Trophoblast cell (in vitro differentiated cells and primary cell): ENCODE measurements around the gene SPRYD3.
A peak's percentile ranks its signal among the peaks of the same experiment; 100 is the strongest.

Experiments used
- DNase-seq, 2 donors: peaks; one replicate each; pipeline ENCODE4 v3.0.0-alpha.2; 2016
- H2AFZ ChIP-seq: 2 replicates; pipeline ENCODE4 v1.6.1; 2013; ENCODE audit warnings: low read length, moderate library complexity, mild to moderate bottlenecking; ENCODE audit not compliant: insufficient read depth, poor library complexity
- H2AK5ac ChIP-seq: 2 replicates; pipeline ENCODE4 v1.6.1; 2013; ENCODE audit warnings: mild to moderate bottlenecking, low read length
- H2BK120ac ChIP-seq: 2 replicates; pipeline ENCODE4 v1.6.1; 2013; ENCODE audit warnings: low read length, mild to moderate bottlenecking, moderate library complexity; ENCODE audit not compliant: insufficient read depth, poor library complexity
- H2BK12ac ChIP-seq: 2 replicates; pipeline ENCODE4 v1.6.1; 2013; ENCODE audit warnings: mild to moderate bottlenecking, low read length, moderate library complexity
- H2BK5ac ChIP-seq: 2 replicates; pipeline ENCODE4 v1.6.1; 2013; ENCODE audit warnings: low read length, low read depth, moderate library complexity, mild to moderate bottlenecking; ENCODE audit not compliant: poor library complexity
- H3K14ac ChIP-seq: 2 replicates; pipeline ENCODE4 v1.6.1; 2013; ENCODE audit warnings: mild to moderate bottlenecking, low read length
- H3K18ac ChIP-seq: 2 replicates; pipeline ENCODE4 v1.6.1; 2013; ENCODE audit warnings: mild to moderate bottlenecking, low read length
- H3K23ac ChIP-seq: 2 replicates; pipeline ENCODE4 v1.6.1; 2013; ENCODE audit warnings: low read length
- H3K27ac ChIP-seq: 2 replicates; pipeline ENCODE4 v1.5.1; 2013; ENCODE audit warnings: low read depth, mild to moderate bottlenecking, inconsistent platforms, low read length, moderate library complexity
- H3K27me3 ChIP-seq: 2 replicates; pipeline ENCODE4 v1.6.1; 2013; ENCODE audit warnings: inconsistent platforms, mild to moderate bottlenecking, low read length, moderate library complexity; ENCODE audit not compliant: insufficient read depth
- H3K36me3 ChIP-seq, 2 experiments: 1 replicate in 1 of 2; 2 replicates in 1 of 2; pipeline ENCODE4 v1.6.1; 2013; ENCODE audit warnings: low read length in 2 of 2, mild to moderate bottlenecking in 2 of 2, moderate library complexity in 1 of 2; ENCODE audit not compliant: insufficient read depth in 2 of 2, control insufficient read depth in 1 of 2
- H3K4ac ChIP-seq: 2 replicates; pipeline ENCODE4 v1.6.1; 2013; ENCODE audit warnings: low read depth, mild to moderate bottlenecking, low read length, moderate library complexity
- H3K4me1 ChIP-seq, 2 experiments: 1 replicate in 1 of 2; 2 replicates in 1 of 2; pipeline ENCODE4 v1.6.1; 2013; ENCODE audit warnings: low read length in 2 of 2, mild to moderate bottlenecking in 2 of 2, moderate library complexity in 1 of 2; ENCODE audit not compliant: insufficient read depth in 2 of 2, control insufficient read depth in 1 of 2
- H3K4me2 ChIP-seq: 2 replicates; pipeline ENCODE4 v1.6.1; 2013; ENCODE audit warnings: inconsistent platforms, mild to moderate bottlenecking, low read length, moderate library complexity
- H3K4me3 ChIP-seq: 2 replicates; pipeline ENCODE4 v1.5.1; 2013; ENCODE audit warnings: mild to moderate bottlenecking, low read depth, low read length, inconsistent platforms
- H3K79me1 ChIP-seq: one replicate; pipeline ENCODE4 v1.6.1; 2013; ENCODE audit warnings: low read length
- H3K79me2 ChIP-seq: 2 replicates; pipeline ENCODE4 v1.6.1; 2013; ENCODE audit warnings: low read length, mild to moderate bottlenecking; ENCODE audit not compliant: control insufficient read depth, insufficient read depth, poor library complexity
- H3K9ac ChIP-seq: 2 replicates; pipeline ENCODE4 v1.6.1; 2013; ENCODE audit warnings: mild to moderate bottlenecking, low read length
- H3K9me3 ChIP-seq: 2 replicates; pipeline ENCODE4 v1.6.1; 2013; ENCODE audit warnings: low read depth, mild to moderate bottlenecking, control low read depth, inconsistent platforms, low read length; ENCODE audit not compliant: insufficient read depth
- H4K12ac ChIP-seq: 2 replicates; pipeline ENCODE4 v1.6.1; 2013; ENCODE audit warnings: low read depth, mild to moderate bottlenecking, low read length, moderate library complexity
- H4K8ac ChIP-seq: 2 replicates; pipeline ENCODE4 v1.6.1; 2013; ENCODE audit warnings: low read depth, mild to moderate bottlenecking, low read length, moderate library complexity
- H4K91ac ChIP-seq: one replicate; pipeline ENCODE4 v1.6.1; 2013; ENCODE audit warnings: low read depth, mild to moderate bottlenecking, low read length, moderate library complexity
- WGBS: extraction: QIAGEN DNeasy Blood & Tissue Kit; methylation state at CpG from one replicate; pipeline ENCODE4 v1.1.7; 2013; ENCODE audit warnings: missing lambda C conversion rate; ENCODE audit not compliant: insufficient read length, insufficient coverage; ENCODE audit errors: extremely low coverage; 5-methylcytosine and 5-hydroxymethylcytosine counted together

Gene SPRYD3

DNA sequence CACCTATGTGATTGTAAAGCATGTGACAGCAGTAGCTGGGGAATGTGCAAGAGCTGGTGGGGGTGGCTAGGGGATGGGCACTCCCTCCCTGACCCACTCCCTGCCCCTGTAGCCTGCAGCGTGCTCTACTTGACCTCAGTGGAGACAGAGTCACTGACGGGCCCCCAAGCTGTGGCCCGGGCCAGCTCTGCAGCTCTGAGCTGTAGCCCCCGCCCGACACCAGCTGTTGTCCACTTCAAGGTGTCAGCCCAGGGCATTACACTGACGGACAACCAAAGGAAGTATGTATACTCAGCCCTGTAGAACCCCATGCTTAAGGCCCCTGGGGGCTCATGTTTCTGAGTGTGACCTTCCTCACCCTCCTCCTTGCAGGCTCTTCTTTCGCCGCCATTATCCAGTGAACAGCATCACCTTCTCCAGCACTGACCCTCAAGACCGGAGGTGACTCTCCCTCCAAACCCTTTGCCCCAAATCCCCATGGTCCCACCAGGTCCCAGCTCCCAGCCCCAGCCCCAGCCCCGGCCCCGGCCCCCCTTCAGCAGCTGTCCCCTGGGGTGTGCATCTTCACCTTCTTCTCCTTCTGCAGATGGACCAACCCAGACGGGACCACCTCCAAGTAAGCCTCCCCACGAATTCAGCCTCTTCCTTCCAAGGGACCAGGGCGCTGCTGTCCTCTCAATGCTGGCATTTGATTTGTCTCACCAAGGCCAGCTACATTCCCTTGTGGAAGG, 16.0 kb downstream of the SPRYD3 start:
- Histone ChIP-seq H3K4ac (no peak overlapping the region), H3K36me3 (peaks cover 14 to 20% of the 10 kb centered on the region in 2 experiments), H3K27ac (no peak overlapping the region), H3K9ac (no peak overlapping the region), H3K18ac (no peak overlapping the region), H4K91ac (no peak overlapping the region), H3K4me1 (no peaks in the 10 kb centered on the region), H3K4me2 (no peak overlapping the region), H4K8ac (no peak overlapping the region), H3K9me3 (peaks cover 2% of the 10 kb centered on the region), H3K79me1 (no peaks in the 10 kb centered on the region), H2BK5ac (no peak overlapping the region), H3K79me2 (no peaks in the 10 kb centered on the region), H2AK5ac (no peak overlapping the region), H2BK12ac (no peak overlapping the region), H3K14ac (no peak overlapping the region), H3K27me3 (no peaks in the 10 kb centered on the region), H2AFZ (no peak overlapping the region), H4K12ac (no peak overlapping the region), H3K4me3 (no peak overlapping the region), H2BK120ac (no peak overlapping the region), H3K23ac (no peak overlapping the region)
- peak; percentile 21 to 43 for DNase-seq
- WGBS, result no CpG with 5 or more reads among the region's 14 CpGs

DNA sequence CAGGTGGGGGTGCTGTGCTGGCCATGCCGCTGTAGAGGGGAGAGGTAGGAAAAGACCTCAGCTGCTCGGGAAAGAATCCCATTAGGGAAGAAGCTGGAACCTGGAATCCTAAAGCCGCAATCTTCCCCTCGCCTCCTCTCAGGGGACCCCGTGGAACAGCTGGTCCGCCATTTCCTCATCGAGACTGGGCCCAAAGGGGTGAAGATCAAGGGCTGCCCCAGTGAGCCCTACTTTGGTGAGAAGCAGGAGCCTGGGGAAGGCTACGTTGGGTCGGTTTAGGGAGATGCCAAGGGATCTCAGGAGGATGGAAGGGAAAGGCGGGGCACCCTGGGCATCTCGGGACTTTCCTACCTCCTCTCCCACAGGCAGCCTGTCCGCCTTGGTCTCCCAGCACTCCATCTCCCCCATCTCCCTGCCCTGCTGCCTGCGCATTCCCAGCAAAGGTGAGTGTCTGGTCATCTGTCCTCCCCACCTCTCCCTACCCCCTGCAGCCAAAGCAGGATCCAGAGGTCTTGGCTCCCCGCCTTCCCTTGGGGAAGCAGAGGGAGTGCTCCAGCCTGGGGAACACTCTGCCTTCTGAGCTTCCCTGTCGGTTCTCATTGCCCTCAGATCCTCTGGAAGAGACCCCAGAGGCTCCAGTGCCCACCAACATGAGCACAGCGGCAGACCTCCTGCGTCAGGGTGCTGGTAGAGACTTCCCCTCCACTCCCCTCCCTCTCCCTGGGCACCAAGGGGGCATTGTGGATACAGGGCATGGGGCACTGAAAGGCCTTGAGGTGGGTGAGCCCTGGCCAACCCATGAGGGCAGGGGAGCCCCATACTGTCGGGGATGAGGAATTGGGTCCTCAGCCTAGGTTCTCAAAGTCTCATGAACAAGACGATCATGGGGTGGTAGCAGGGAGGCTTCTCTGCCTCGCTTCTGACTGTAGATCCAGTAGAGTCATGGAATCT, 16.9 kb downstream of the SPRYD3 start:
- no peak for DNase-seq
- no peak overlapping the region for H2BK12ac ChIP-seq
- H2BK5ac ChIP-seq, result no peak overlapping the region
- H2BK120ac ChIP-seq, result no peak overlapping the region
- H4K91ac ChIP-seq, result no peak overlapping the region
- no peak overlapping the region for H3K27ac ChIP-seq
- no peak overlapping the region for H3K4me3 ChIP-seq
- no peak overlapping the region for H4K8ac ChIP-seq
- no peak overlapping the region for H3K9ac ChIP-seq
- H3K4me1 ChIP-seq, result no peaks in the 10 kb centered on the region
- H3K79me1 ChIP-seq, result no peaks in the 10 kb centered on the region
- H3K23ac ChIP-seq, result no peak overlapping the region
- no peak overlapping the region for H3K14ac ChIP-seq
- H4K12ac ChIP-seq, result no peak overlapping the region
- no peak overlapping the region for H3K4ac ChIP-seq
- no peak overlapping the region for H2AFZ ChIP-seq
- H3K36me3 ChIP-seq, result peaks cover 14 to 16% of the 10 kb centered on the region in 2 experiments
- H3K9me3 ChIP-seq, result peaks cover 2% of the 10 kb centered on the region
- no peaks in the 10 kb centered on the region for H3K27me3 ChIP-seq
- H3K4me2 ChIP-seq, result no peak overlapping the region
- no CpG with 5 or more reads among the region's 20 CpGs for WGBS
- no peaks in the 10 kb centered on the region for H3K79me2 ChIP-seq
- H3K18ac ChIP-seq, result no peak overlapping the region
- no peak overlapping the region for H2AK5ac ChIP-seq

DNA sequence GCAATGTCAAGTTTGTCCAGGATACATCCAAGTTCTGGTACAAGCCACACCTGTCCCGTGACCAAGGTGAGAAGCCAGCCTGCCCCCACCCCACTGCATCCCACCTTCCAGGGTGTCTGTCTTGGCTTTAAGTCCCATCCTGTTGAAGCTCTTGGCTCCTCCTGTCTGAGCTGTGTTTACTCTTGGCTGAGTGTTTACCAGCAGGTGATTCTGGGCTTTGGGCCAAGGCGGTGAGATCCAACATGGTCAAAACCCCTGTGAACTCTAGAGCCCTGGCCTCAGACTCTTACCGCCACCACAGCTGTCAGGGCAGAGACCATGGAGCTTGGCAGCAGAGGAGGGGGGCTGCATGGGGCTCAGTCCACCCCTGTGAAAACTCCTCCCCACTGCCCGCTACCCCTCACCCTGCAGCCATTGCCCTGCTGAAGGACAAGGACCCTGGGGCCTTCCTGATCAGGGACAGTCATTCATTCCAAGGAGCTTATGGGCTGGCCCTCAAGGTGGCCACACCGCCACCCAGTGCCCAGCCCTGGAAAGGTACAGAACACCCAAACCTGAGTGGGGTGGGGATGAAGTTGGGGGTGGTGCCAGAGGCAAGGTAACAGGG, 17.7 kb downstream of the SPRYD3 start:
- peaks cover 2% of the 10 kb centered on the region for H3K9me3 ChIP-seq
- no peak overlapping the region for H4K91ac ChIP-seq
- WGBS, result no CpG with 5 or more reads among the region's 5 CpGs

GRCh38 chr12:53060721-53061276, 18.4 kb downstream of the SPRYD3 start:
- H3K4me3 ChIP-seq, result no peak overlapping the region
- H3K79me2 ChIP-seq, result no peaks in the 10 kb centered on the region
- H3K4ac ChIP-seq, result no peak overlapping the region
- no peak for DNase-seq
- no peak overlapping the region for H3K9ac ChIP-seq
- H3K79me1 ChIP-seq, result no peaks in the 10 kb centered on the region
- H3K23ac ChIP-seq, result no peak overlapping the region
- H3K18ac ChIP-seq, result no peak overlapping the region
- H2BK5ac ChIP-seq, result no peak overlapping the region
- H2BK120ac ChIP-seq, result no peak overlapping the region
- H3K27me3 ChIP-seq, result no peaks in the 10 kb centered on the region
- no peak overlapping the region for H2AK5ac ChIP-seq
- H3K4me1 ChIP-seq, result no peaks in the 10 kb centered on the region
- H2AFZ ChIP-seq, result no peak overlapping the region
- peaks cover 14 to 16% of the 10 kb centered on the region in 2 experiments for H3K36me3 ChIP-seq
- peaks cover 2% of the 10 kb centered on the region for H3K9me3 ChIP-seq
- no peak overlapping the region for H2BK12ac ChIP-seq
- no peak overlapping the region for H4K8ac ChIP-seq
- no peak overlapping the region for H4K91ac ChIP-seq
- H4K12ac ChIP-seq, result no peak overlapping the region
- WGBS, result no CpG with 5 or more reads among the region's 18 CpGs
- H3K14ac ChIP-seq, result no peak overlapping the region
- no peak overlapping the region for H3K4me2 ChIP-seq
- no peak overlapping the region for H3K27ac ChIP-seq

More for the DNA sequence above, 17.7 kb downstream of the SPRYD3 start:
- Histone ChIP-seq H3K23ac (no peak overlapping the region), H3K9ac (no peak overlapping the region), H3K4me3 (no peak overlapping the region), H3K4me1 (no peaks in the 10 kb centered on the region), H3K4ac (no peak overlapping the region), H3K27me3 (no peaks in the 10 kb centered on the region), H2BK12ac (no peak overlapping the region), H2AK5ac (no peak overlapping the region), H3K14ac (no peak overlapping the region), H4K12ac (no peak overlapping the region), H3K27ac (no peak overlapping the region), H2BK5ac (no peak overlapping the region), H3K79me1 (no peaks in the 10 kb centered on the region), H3K79me2 (no peaks in the 10 kb centered on the region), H4K8ac (peak overlapping the region; percentile 9), H2BK120ac (no peak overlapping the region), H3K18ac (no peak overlapping the region), H3K4me2 (no peak overlapping the region), H3K36me3 (peaks cover 14 to 16% of the 10 kb centered on the region in 2 experiments), H2AFZ (no peak overlapping the region)
- peak; percentile 21 to 36 for DNase-seq
